ENCODE results near the gene MEI1. TPM values are rescaled to one million over a fixed set of nuclear protein-coding genes. Genes with fewer than 3 reads are reported as not detected.

The MEI1 gene
- total and polyA plus RNA-seq, 9 of the 15 experiments (the other 6 are each of a cell fraction or from before 2014, with no cell fraction given): 0.08 to 0.68 (median 0.18) TPM; not detected in 2

- TF ChIP-seq ZNF740 (CRISPR knock-in tag; IDR thresholded peaks at IDR 0.05) (no peak), ZNF740 (tag; IDR thresholded peaks at IDR 0.05) (no peak)
- H3K36me3 ChIP-seq (ENCODE audit: control insufficient read depth, insufficient read depth, low read length): no peaks in the 10 kb centered on the region
- no peaks in the 10 kb centered on the region for H3K27me3 ChIP-seq (ENCODE audit: control insufficient read depth in 2 of 2, insufficient read depth in 2 of 2, low read length in 2 of 2)
- ChIA-PET POLR2A (interaction anchor here (0.6 to 1.6 kb wide), 3 partner anchors 11 to 232 kb away, joined by 3 to 7 read pairs (median 3); no protein-coding TSS in a partner anchor), CTCF (ENCODE audit: low intra/inter-chr PET ratio) (no interaction called here)
- no TSS peak for BruUV-seq (replicated peaks)
- H3K4me2 ChIP-seq (ENCODE audit: insufficient read depth, low read length): no peak overlapping the region
- H3K9me3 ChIP-seq (replicated peaks; ENCODE audit: control insufficient read depth, insufficient read depth, low read depth, low read length): no peaks in the 10 kb centered on the region
- intact Hi-C loops (cut with micrococcal nuclease) (no loop called here), in situ Hi-C loops (cut with MboI) (no loop called here)
- H3K9ac ChIP-seq (ENCODE audit: insufficient read depth in 1 of 2, low read depth in 2 of 2, low read length in 2 of 2): no peak overlapping the region
- no peak for FAIRE-seq
- DNase-seq (ENCODE audit: extremely low read depth in 1 of 4, low spot score in 3 of 4): no peak
- no peaks in the 10 kb centered on the region for H3K79me2 ChIP-seq (ENCODE audit: control insufficient read depth, insufficient read depth, low read length)
- H3K9me1 ChIP-seq (ENCODE audit: control insufficient read depth, insufficient read depth, low read length): no peaks in the 10 kb centered on the region
- 64% methylated on average over 9 of the region's 9 CpGs for WGBS (ENCODE audit: insufficient coverage, low coverage, missing lambda C conversion rate)
- no peak overlapping the region for H2AFZ ChIP-seq (ENCODE audit: low read depth, low read length)
- ATAC-seq: no peak
- no peak overlapping the region for H3K4me3 ChIP-seq
- H3K4me1 ChIP-seq (replicated peaks in 1 of 2; ENCODE audit: control insufficient read depth in 2 of 2, insufficient read depth in 2 of 2, low read length in 2 of 2): peaks cover 0 to 9% of the 10 kb centered on the region in 2 experiments; a peak in 1 of 5 replicates
- no peak overlapping the region for H3K27ac ChIP-seq (ENCODE audit: extremely low read depth, low read depth, low read length)
- no peaks in the 10 kb centered on the region; the same call in none of the 2 replicates for H4K20me1 ChIP-seq (replicated peaks; ENCODE audit: control insufficient read depth, insufficient read depth, low read length)
Observed at GRCh38 chr22:41702763-41703162, 3.5 kb downstream of the MEI1 start.

GRCh38 chr22:41709341-41709740, 10.0 kb downstream of the MEI1 start:
- H3K36me3 ChIP-seq (ENCODE audit: control insufficient read depth, insufficient read depth, low read length): no peaks in the 10 kb centered on the region
- no peak for FAIRE-seq
- ATAC-seq: no peak
- CTCF ChIA-PET (ENCODE audit: low intra/inter-chr PET ratio): no interaction called here
- no peaks in the 10 kb centered on the region; a peak in 1 of 5 replicates for H3K27me3 ChIP-seq (ENCODE audit: control insufficient read depth in 2 of 2, insufficient read depth in 2 of 2, low read length in 2 of 2)
- intact Hi-C loops (cut with micrococcal nuclease) (no loop called here), in situ Hi-C loops (cut with MboI) (no loop called here)
- no peak for DNase-seq (ENCODE audit: extremely low read depth in 1 of 4, low spot score in 3 of 4)
- H3K4me2 ChIP-seq (ENCODE audit: insufficient read depth, low read length): no peak overlapping the region
- H3K4me3 ChIP-seq: no peak overlapping the region
- no TSS peak for BruUV-seq (replicated peaks)
- H4K20me1 ChIP-seq (replicated peaks; ENCODE audit: control insufficient read depth, insufficient read depth, low read length): no peaks in the 10 kb centered on the region
- H3K27ac ChIP-seq (ENCODE audit: extremely low read depth, low read depth, low read length): no peak overlapping the region
- no peaks in the 10 kb centered on the region for H3K79me2 ChIP-seq (ENCODE audit: control insufficient read depth, insufficient read depth, low read length)
- WGBS (ENCODE audit: insufficient coverage, low coverage, missing lambda C conversion rate): 42% methylated on average over 10 of the region's 10 CpGs
- no peak overlapping the region for H3K9ac ChIP-seq (ENCODE audit: insufficient read depth in 1 of 2, low read depth in 2 of 2, low read length in 2 of 2)
- no peaks in the 10 kb centered on the region; a peak in 1 of 5 replicates for H3K4me1 ChIP-seq (replicated peaks in 1 of 2; ENCODE audit: control insufficient read depth in 2 of 2, insufficient read depth in 2 of 2, low read length in 2 of 2)
- POLR2A ChIA-PET: no interaction called here
- H3K9me1 ChIP-seq (ENCODE audit: control insufficient read depth, insufficient read depth, low read length): no peaks in the 10 kb centered on the region
- no peaks in the 10 kb centered on the region for H3K9me3 ChIP-seq (replicated peaks; ENCODE audit: control insufficient read depth, insufficient read depth, low read depth, low read length)
- no peak overlapping the region for H2AFZ ChIP-seq (ENCODE audit: low read depth, low read length)
- TF ChIP-seq GABPB1 (CRISPR knock-in tag; IDR thresholded peaks at IDR 0.05) (no peak), ZNF445 (CRISPR knock-in tag; IDR thresholded peaks at IDR 0.05; ENCODE audit: low read depth) (no peak), ZNF23 (CRISPR knock-in tag; IDR thresholded peaks at IDR 0.05) (no peak), NKRF (IDR thresholded peaks at IDR 0.05; ENCODE audit: borderline replicate concordance) (no peak), ZNF24 (IDR thresholded peaks at IDR 0.05) (no peak), CGGBP1 (CRISPR knock-in tag; IDR thresholded peaks at IDR 0.05) (no peak), ZNF197 (CRISPR knock-in tag; IDR thresholded peaks at IDR 0.05; ENCODE audit: low read depth) (no peak)

All from K562 (cell line).